Measurements from ENCODE around the gene PPCDC.

Gene PPCDC

GRCh38 chr15:75061272-75061671 is 37.9 kb downstream of the PPCDC start:
- Histone ChIP-seq H3K4me2 (ENCODE audit: insufficient read depth, low read length, poor library complexity, severe bottlenecking) (no peak overlapping the region), H3K9me3 (replicated peaks in 1 of 2; ENCODE audit: control insufficient read depth in 2 of 2, insufficient read depth in 1 of 2, low read depth in 1 of 2, low read length in 2 of 2) (peaks cover 0 to 1% of the 10 kb centered on the region in 2 donors), H3K4me3 (ENCODE audit: low read length in 2 of 2) (no peak overlapping the region), H2AFZ (ENCODE audit: low read length) (no peak overlapping the region), H3K36me3 (replicated peaks in 1 of 2; ENCODE audit: control insufficient read depth in 2 of 2, insufficient read depth in 2 of 2, low read length in 2 of 2) (no peaks in the 10 kb centered on the region), H3K18ac (ENCODE audit: low read length) (no peak overlapping the region), H4K91ac (ENCODE audit: low read depth, low read length, poor library complexity) (no peak overlapping the region), H2BK5ac (ENCODE audit: low read length) (no peak overlapping the region), H2AK5ac (ENCODE audit: low read depth, low read length) (no peak overlapping the region), H3K27ac (replicated peaks; ENCODE audit: low read length) (no peak overlapping the region), H3K9ac (ENCODE audit: low read depth, low read length, poor library complexity) (no peak overlapping the region), H2BK120ac (ENCODE audit: low read depth, low read length) (no peak overlapping the region), H4K8ac (ENCODE audit: low read depth, low read length) (no peak overlapping the region), H3K27me3 (ENCODE audit: control insufficient read depth in 3 of 3, insufficient read depth in 3 of 3, low read depth in 1 of 3, low read length in 3 of 3) (no peaks in the 10 kb centered on the region), H3K23ac (ENCODE audit: low read depth, low read length, poor library complexity) (no peak overlapping the region), H2BK12ac (ENCODE audit: low read length) (no peak overlapping the region), H3K79me1 (ENCODE audit: low read depth, low read length) (no peaks in the 10 kb centered on the region), H3K4ac (ENCODE audit: low read length) (no peak overlapping the region), H3K14ac (ENCODE audit: low read length) (no peak overlapping the region), H2BK15ac (ENCODE audit: low read length) (no peak overlapping the region), H3K4me1 (ENCODE audit: control insufficient read depth in 2 of 2, insufficient read depth in 1 of 2, low read depth in 1 of 2, low read length in 2 of 2) (peaks cover 3 to 17% of the 10 kb centered on the region in 2 donors)
- DNase-seq (ENCODE audit: low spot score) = no peak

DNA sequence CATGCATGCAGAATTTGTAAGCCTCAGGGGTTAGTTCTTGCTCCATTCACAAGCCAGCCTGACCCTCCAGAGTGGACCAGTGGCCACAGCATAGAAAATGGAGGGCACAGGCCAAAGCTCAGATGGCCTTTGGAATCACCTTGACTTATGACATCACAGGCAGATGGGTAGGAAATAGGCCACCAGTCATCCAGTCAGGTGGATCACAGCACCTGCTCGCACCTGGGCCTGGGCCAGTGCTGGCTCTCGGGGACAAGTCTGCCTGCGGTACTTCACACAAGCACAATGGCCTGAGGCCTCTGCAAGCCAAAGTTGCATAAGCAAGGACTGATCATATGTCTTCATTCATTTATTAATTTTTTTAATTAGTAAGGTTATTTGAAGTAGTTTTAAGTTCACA is 39.3 kb downstream of the PPCDC start:
- Histone ChIP-seq H3K79me1 (ENCODE audit: low read depth, low read length) (no peaks in the 10 kb centered on the region), H3K14ac (ENCODE audit: low read length) (no peak overlapping the region), H3K9ac (ENCODE audit: low read depth, low read length, poor library complexity) (no peak overlapping the region), H3K18ac (ENCODE audit: low read length) (no peak overlapping the region), H3K4me3 (ENCODE audit: low read length in 2 of 2) (no peak overlapping the region), H2BK120ac (ENCODE audit: low read depth, low read length) (no peak overlapping the region), H3K27ac (replicated peaks; ENCODE audit: low read length) (no peak overlapping the region), H2AFZ (ENCODE audit: low read length) (no peak overlapping the region), H2BK12ac (ENCODE audit: low read length) (no peak overlapping the region), H2AK5ac (ENCODE audit: low read depth, low read length) (no peak overlapping the region), H2BK15ac (ENCODE audit: low read length) (no peak overlapping the region), H2BK5ac (ENCODE audit: low read length) (no peak overlapping the region), H3K4me1 (ENCODE audit: control insufficient read depth in 2 of 2, insufficient read depth in 1 of 2, low read depth in 1 of 2, low read length in 2 of 2) (peaks cover 3 to 18% of the 10 kb centered on the region in 2 donors), H4K91ac (ENCODE audit: low read depth, low read length, poor library complexity) (no peak overlapping the region), H4K8ac (ENCODE audit: low read depth, low read length) (no peak overlapping the region), H3K36me3 (replicated peaks in 1 of 2; ENCODE audit: control insufficient read depth in 2 of 2, insufficient read depth in 2 of 2, low read length in 2 of 2) (no peaks in the 10 kb centered on the region), H3K27me3 (ENCODE audit: control insufficient read depth in 3 of 3, insufficient read depth in 3 of 3, low read depth in 1 of 3, low read length in 3 of 3) (no peaks in the 10 kb centered on the region), H3K4me2 (ENCODE audit: insufficient read depth, low read length, poor library complexity, severe bottlenecking) (no peak overlapping the region), H3K9me3 (replicated peaks in 1 of 2; ENCODE audit: control insufficient read depth in 2 of 2, insufficient read depth in 1 of 2, low read depth in 1 of 2, low read length in 2 of 2) (peaks cover 0 to 3% of the 10 kb centered on the region in 2 donors), H3K23ac (ENCODE audit: low read depth, low read length, poor library complexity) (no peak overlapping the region), H3K4ac (ENCODE audit: low read length) (no peak overlapping the region)
- WGBS, 2 donors (ENCODE audit: extremely low coverage in 2 of 2, insufficient read length in 2 of 2, insufficient replicate concordance in 1 of 2) = no CpG with 5 or more reads among the region's 3 CpGs
- DNase-seq (ENCODE audit: low spot score) = no peak

GRCh38 chr15:75063338-75063737 is 39.9 kb downstream of the PPCDC start:
- peaks cover 0 to 3% of the 10 kb centered on the region in 2 donors for H3K9me3 ChIP-seq (replicated peaks in 1 of 2; ENCODE audit: control insufficient read depth in 2 of 2, insufficient read depth in 1 of 2, low read depth in 1 of 2, low read length in 2 of 2)
- no CpG with 5 or more reads among the region's 4 CpGs for WGBS, 2 donors (ENCODE audit: extremely low coverage in 2 of 2, insufficient read length in 2 of 2, insufficient replicate concordance in 1 of 2)
- H3K27me3 ChIP-seq (ENCODE audit: control insufficient read depth in 3 of 3, insufficient read depth in 3 of 3, low read depth in 1 of 3, low read length in 3 of 3) = no peaks in the 10 kb centered on the region
- H3K79me1 ChIP-seq (ENCODE audit: low read depth, low read length) = no peaks in the 10 kb centered on the region
- no peak for DNase-seq (ENCODE audit: low spot score)
- no peak overlapping the region for H3K4me3 ChIP-seq (ENCODE audit: low read length in 2 of 2)
- H3K14ac ChIP-seq (ENCODE audit: low read length) = no peak overlapping the region
- no peak overlapping the region for H3K4ac ChIP-seq (ENCODE audit: low read length)
- no peak overlapping the region for H2AFZ ChIP-seq (ENCODE audit: low read length)
- H3K27ac ChIP-seq (replicated peaks; ENCODE audit: low read length) = no peak overlapping the region
- H3K4me1 ChIP-seq (ENCODE audit: control insufficient read depth in 2 of 2, insufficient read depth in 1 of 2, low read depth in 1 of 2, low read length in 2 of 2) = peaks cover 1 to 15% of the 10 kb centered on the region in 2 donors
- no peaks in the 10 kb centered on the region for H3K36me3 ChIP-seq (replicated peaks in 1 of 2; ENCODE audit: control insufficient read depth in 2 of 2, insufficient read depth in 2 of 2, low read length in 2 of 2)
- no peak overlapping the region for H2BK15ac ChIP-seq (ENCODE audit: low read length)
- H2BK5ac ChIP-seq (ENCODE audit: low read length) = no peak overlapping the region
- H3K9ac ChIP-seq (ENCODE audit: low read depth, low read length, poor library complexity) = no peak overlapping the region
- no peak overlapping the region for H4K8ac ChIP-seq (ENCODE audit: low read depth, low read length)
- no peak overlapping the region for H2AK5ac ChIP-seq (ENCODE audit: low read depth, low read length)
- no peak overlapping the region for H3K4me2 ChIP-seq (ENCODE audit: insufficient read depth, low read length, poor library complexity, severe bottlenecking)
- no peak overlapping the region for H4K91ac ChIP-seq (ENCODE audit: low read depth, low read length, poor library complexity)
- no peak overlapping the region for H3K18ac ChIP-seq (ENCODE audit: low read length)
- no peak overlapping the region for H2BK12ac ChIP-seq (ENCODE audit: low read length)
- no peak overlapping the region for H2BK120ac ChIP-seq (ENCODE audit: low read depth, low read length)
- H3K23ac ChIP-seq (ENCODE audit: low read depth, low read length, poor library complexity) = no peak overlapping the region

DNA sequence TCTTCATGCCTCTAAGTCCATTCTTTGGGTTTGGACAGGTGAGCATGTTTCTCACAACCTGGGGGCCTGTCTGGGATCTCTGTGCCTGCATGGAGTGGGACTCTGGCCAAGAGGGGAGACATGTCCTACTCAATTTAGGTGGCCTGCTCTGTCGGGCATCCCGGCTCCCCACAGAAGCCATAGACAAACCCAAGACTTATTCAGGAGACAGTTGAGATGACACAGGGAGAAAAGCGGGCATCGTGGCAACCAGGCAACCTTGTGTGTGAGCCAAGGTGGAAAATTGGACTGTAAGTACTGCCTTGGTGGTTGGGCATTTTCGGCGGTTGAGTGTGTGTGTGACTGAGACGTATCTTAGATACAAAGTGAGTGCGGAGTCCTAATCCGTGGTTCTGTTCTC is 40.5 kb downstream of the PPCDC start:
- no peak overlapping the region for H2BK15ac ChIP-seq (ENCODE audit: low read length)
- no peak overlapping the region for H3K9ac ChIP-seq (ENCODE audit: low read depth, low read length, poor library complexity)
- no peaks in the 10 kb centered on the region for H3K79me1 ChIP-seq (ENCODE audit: low read depth, low read length)
- no peak overlapping the region for H4K8ac ChIP-seq (ENCODE audit: low read depth, low read length)
- no peaks in the 10 kb centered on the region for H3K36me3 ChIP-seq (replicated peaks in 1 of 2; ENCODE audit: control insufficient read depth in 2 of 2, insufficient read depth in 2 of 2, low read length in 2 of 2)
- H3K4ac ChIP-seq (ENCODE audit: low read length) = no peak overlapping the region
- no peak overlapping the region for H4K91ac ChIP-seq (ENCODE audit: low read depth, low read length, poor library complexity)
- H2BK120ac ChIP-seq (ENCODE audit: low read depth, low read length) = no peak overlapping the region
- no peak overlapping the region for H3K4me2 ChIP-seq (ENCODE audit: insufficient read depth, low read length, poor library complexity, severe bottlenecking)
- WGBS, 2 donors (ENCODE audit: extremely low coverage in 2 of 2, insufficient read length in 2 of 2, insufficient replicate concordance in 1 of 2) = no CpG with 5 or more reads among the region's 9 CpGs
- no peak overlapping the region for H3K23ac ChIP-seq (ENCODE audit: low read depth, low read length, poor library complexity)
- H3K4me1 ChIP-seq (ENCODE audit: control insufficient read depth in 2 of 2, insufficient read depth in 1 of 2, low read depth in 1 of 2, low read length in 2 of 2) = peaks cover 0 to 15% of the 10 kb centered on the region in 2 donors
- H2AK5ac ChIP-seq (ENCODE audit: low read depth, low read length) = no peak overlapping the region
- no peaks in the 10 kb centered on the region for H3K27me3 ChIP-seq (ENCODE audit: control insufficient read depth in 3 of 3, insufficient read depth in 3 of 3, low read depth in 1 of 3, low read length in 3 of 3)
- H3K27ac ChIP-seq (replicated peaks; ENCODE audit: low read length) = no peak overlapping the region
- H3K4me3 ChIP-seq (ENCODE audit: low read length in 2 of 2) = no peak overlapping the region
- H3K9me3 ChIP-seq (replicated peaks in 1 of 2; ENCODE audit: control insufficient read depth in 2 of 2, insufficient read depth in 1 of 2, low read depth in 1 of 2, low read length in 2 of 2) = peaks cover 0 to 3% of the 10 kb centered on the region in 2 donors
- H3K18ac ChIP-seq (ENCODE audit: low read length) = no peak overlapping the region
- no peak overlapping the region for H2BK5ac ChIP-seq (ENCODE audit: low read length)
- no peak overlapping the region for H3K14ac ChIP-seq (ENCODE audit: low read length)
- no peak for DNase-seq (ENCODE audit: low spot score)
- H2BK12ac ChIP-seq (ENCODE audit: low read length) = no peak overlapping the region
- no peak overlapping the region for H2AFZ ChIP-seq (ENCODE audit: low read length)

Data from neuronal stem cell (in vitro differentiated cells).